Non-pigmented ciliary epithelial cell (primary cell): ENCODE results near the gene TMEM238L.
A peak's percentile ranks its signal among the peaks of the same experiment; 100 is the strongest.
"Not testable (repeated sequence)": the region's sequence is repeated elsewhere in the genome, so short reads cannot be mapped to it uniquely, and the experiment has no call there.

Experiments
- DNase-seq: peaks from one replicate; pipeline ENCODE4 v3.0.0-alpha.2; 2010; ENCODE audit warnings: low read depth

TMEM238L gene, protein sequence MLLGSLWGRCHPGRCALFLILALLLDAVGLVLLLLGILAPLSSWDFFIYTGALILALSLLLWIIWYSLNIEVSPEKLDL

DNA sequence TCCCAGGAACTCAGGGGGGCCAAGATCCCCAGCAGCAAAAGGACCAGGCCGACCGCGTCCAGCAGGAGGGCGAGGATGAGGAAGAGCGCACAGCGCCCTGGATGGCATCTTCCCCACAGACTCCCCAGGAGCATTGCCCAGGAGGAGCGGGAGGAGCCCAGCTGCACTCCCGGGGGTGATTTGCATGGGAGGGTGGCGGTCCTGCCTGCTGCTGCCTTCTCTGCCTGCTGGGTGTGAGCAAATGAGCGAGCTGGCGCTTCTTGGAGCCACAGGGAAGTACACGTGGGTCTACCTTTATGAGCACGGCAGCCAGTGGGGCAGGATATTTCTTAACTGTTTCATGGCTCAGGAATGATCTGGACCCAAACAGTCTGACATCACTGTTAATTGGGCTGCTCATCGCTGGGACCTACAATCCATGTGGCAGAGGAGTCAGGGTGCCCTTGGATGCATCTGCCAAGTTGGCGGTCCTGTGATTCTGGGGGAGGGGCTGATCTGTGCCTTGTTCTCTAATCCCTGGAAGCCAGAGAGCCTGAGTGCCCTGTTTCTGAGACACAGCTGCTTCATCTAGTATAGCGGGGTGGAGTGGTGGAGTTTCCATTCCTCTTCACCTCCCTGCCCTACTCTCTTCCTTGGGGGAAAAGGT is at the start of gene TMEM238L:
Gene TMEM238L (minus strand): TSS at position 270 of the 646 bp plus-strand sequence. CDS start 136 bp downstream, at position 134.
- no peak for DNase-seq

DNA sequence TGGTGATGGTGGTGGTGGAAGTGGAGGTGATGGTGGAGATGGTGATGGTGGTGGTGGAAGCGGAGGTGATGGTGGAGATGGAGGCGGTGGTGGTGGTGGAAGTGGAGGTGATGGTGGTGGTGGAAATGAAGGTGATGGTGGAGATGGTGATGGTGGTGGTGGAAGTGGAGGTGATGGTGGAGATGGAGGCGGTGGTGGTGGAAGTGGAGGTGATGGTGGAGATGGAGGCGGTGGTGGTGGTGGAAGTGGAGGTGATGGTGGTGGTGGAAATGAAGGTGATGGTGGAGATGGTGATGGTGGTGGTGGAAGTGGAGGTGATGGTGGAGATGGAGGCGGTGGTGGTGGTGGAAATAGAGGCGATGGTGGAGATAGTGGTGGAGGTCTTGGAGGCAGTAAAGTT is 42.7 kb upstream of the TMEM238L start:
- not testable (repeated sequence) for DNase-seq

DNA sequence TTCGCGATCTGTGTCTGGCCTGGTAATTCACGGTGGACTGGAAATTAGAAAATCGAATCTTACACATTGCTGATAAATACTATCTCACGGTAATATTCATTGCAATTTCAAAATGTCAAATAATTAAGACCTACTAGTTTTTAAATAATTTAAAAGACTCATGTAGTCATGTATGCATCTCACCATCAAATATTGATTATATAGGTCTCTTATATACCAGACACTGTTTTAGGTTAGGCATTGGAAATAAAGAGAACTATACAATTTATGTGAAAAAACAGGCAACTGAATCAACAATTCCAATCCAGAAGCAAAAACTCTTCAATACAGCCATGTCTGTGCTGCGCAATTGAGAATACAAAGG is 41.5 kb upstream of the TMEM238L start:
- DNase-seq: no peak

DNA sequence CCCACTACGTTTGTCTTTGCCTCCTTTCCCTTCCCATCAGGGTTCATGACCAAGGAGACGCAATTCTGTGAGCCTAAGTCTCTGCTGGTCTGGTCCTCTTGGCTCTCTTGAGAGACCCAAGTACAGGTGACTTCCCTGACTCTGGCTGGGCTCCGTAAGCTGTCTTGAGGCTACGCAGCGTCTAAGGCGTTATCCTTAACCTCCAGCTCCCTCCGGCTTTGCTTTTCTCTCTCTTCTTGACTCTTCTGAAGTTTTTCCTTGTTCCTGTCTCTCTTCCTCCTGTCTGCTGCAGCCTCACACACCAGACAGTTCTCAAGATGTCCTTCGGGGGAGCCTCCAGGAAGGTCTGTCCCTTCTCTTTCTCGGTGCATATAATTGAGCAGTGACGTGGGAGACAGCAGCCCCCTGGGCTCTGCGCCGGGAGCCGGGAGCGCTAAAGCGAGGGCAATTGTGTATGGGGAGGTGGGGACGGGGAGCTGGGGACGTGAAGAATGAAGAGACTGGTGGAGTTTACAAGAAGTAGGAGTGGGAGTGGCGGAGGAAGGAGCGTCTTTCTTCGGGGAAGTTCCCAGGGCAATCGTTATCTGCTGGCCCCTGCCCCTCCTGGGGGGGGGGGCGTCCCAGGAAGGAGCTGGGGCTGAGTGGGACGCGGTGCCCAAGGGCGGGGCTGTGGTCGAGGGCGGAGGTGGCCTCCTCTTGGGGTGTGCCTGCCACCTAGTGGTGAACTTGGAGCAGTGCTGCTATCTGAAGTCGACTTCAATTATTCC is 40.9 kb upstream of the TMEM238L start:
- peak; percentile 1 for DNase-seq

DNA sequence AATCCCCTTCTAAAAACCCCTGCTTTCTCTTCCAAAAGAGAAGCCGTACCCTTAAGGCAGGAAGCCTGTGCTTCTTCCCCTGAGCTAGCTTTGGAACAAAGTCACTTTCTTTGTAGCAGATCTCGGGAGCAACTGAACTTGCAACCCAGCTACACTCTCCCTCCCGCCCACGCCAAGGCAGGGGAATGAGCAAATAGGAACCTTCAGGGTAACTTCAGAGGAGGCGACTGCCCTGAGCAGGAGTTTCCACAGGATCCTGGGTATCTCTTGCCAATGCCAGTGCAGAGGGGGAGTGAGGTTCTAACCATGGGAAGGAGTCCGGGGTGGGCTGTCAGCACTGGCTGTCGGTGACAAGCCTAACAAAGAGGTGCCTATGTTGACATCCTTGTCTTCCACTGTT is 39.9 kb upstream of the TMEM238L start:
- DNase-seq: no peak

DNA sequence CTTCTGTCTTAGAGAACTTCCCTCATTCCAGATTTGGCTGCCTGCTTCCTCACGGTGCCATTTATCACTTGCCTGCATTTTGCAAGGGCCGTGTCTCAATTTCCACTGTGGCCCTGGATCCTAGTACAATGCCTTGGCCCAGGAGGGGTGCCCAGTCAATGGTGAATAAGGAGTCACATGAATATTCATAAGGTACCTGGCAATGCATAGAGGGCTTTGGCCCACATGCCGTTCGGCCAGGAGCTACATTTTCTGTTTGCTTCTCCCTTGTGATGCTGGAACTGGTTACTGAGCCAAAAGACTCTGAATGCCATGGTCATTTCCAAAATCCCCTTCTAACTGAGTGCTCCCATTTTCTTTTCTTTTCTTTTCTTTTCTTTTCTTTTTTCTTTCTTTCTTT is 38.8 kb upstream of the TMEM238L start:
- DNase-seq: no peak

DNA sequence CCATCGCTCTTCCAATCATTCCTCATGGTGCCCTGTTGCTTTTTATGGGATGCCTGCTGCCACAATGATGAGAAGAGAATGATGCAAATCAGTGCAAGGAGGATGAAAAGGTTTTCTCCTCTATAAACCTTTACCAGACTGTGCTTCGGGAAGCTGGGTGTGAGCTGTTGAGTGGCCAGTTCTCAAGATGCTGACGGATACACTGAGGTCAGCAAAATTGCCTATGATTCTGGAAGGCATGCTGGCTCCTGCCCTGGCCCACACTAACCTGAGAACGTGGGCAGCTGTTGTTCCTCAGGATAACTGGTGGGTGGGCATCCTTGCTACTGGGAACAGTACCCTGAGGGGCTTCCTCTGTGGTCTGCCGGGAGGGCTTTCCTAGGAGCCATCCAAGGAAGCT is 34.8 kb upstream of the TMEM238L start:
- no peak for DNase-seq

DNA sequence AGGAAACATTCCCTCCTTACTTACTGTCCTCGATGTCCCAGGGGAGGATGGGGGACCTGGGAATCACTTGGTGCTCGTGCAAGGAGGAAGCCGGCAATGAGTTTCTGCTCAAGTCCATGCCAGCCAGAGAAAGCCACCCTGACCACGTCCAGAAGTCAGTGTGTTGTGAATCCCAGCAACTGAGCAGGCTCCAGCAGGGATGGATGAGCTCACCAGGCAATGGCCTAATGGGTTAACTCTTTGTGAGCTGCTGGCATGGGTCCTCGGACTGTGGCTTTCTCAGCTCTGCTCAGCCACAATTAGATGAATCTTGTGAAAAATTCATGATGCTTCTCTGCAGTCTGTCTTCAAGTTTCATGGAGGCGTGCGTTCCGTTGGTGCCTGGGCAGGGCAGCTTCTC is 34.0 kb upstream of the TMEM238L start, which contains the start of gene PIRT:
Gene PIRT (minus strand): TSS at position 167 of the 400 bp plus-strand sequence. CDS start 12,442 bp downstream, outside the sequence.
- no peak for DNase-seq

DNA sequence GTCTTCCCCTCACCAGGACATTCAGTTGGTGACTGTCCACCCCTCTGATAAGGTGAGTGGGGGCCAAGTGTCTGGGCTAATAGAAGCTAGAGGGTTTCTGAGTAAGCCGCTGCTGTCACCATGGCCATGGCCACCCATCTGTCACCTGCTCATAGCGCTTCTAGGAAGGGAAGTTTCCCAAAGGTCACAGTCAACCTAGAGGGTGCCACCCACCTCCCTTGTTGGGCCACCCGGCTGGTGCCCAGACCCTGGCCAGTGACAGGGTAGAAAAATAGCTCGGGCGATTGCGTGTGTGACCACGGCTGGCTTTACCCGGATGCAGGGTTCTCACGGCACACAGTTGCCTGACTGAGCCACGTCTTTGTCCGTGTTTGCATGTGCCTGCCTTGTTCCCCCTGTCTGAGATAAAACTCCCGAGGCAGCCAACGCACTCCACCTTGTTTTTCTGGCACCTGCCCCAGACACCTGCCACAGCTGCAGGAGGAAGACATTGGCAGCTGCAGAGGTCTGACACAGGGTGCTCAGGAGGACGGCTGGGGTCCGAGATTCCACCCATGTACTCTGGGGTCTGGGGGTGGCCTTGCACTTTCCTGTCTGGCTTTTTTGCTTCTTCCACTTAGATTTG is 33.2 kb upstream of the TMEM238L start:
- DNase-seq: no peak

DNA sequence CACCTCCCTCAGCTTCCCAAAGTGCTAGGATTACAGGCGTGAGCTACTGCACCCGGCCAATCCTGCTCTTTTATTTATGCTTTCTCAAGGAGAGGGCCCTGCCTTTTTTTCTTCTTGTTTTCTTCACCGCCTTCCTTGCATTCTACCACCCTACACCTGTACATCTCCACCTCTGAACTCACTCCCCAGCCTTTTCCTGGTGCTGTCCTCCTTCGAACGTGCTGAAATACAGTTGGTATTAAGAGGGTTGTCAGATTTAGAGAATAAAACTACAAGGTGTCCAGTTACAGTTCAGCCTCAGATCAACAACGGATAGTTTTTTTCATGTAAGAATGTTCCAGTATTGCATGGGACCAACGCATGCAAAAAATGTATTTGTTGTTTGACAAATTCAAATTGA is 32.2 kb upstream of the TMEM238L start:
- no peak for DNase-seq

DNA sequence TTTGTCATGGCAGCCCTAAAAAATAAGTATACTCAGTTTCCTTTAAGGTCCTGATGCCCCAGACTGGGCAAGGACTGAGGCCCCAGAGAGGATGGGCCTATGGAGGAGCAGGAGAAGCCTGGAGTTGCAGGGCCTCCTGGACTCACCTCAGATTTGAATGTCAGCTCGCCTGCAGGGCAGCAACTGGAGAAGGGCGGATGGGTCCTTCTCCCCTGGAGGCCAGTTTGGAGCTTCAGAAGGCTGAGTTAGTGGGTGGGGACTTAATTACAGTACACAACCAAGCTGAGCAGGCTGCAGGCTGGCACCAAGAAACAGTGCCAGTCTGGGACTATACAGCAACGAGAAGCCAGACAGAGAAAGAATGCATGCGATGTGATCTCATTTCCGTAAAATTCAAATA is 27.8 kb upstream of the TMEM238L start:
- no peak for DNase-seq

DNA sequence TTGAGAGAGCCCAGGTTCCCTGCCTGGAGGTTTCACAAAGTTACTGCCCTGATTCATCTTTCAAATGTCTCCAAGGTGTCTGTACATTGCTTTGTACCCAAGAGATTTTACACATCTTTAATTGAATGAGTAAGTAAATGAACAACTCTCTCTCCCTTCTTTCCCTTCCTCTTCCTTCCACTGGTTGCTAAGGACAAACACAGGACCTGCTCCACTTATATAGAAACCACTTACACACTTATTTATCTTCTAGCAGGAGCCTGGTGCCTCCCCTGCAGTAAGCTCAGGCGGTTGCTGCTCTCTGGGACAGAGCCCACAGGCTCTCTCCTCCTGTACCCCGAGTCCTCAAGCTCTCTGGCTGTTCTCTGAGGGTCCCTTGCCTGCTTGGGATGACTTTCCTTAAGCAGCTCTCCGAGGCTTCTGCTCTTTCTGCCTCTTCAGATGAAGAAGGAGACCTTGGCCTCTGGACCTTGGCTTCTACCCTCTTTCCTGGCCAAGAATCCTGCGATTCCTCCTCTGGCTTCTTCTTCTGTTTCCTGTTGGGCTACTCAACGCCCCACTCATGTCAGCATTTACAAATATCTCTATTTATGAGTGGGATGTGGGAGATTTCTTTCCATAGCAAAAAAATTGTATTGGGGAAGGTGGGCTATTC is 24.1 kb upstream of the TMEM238L start:
- no peak for DNase-seq

DNA sequence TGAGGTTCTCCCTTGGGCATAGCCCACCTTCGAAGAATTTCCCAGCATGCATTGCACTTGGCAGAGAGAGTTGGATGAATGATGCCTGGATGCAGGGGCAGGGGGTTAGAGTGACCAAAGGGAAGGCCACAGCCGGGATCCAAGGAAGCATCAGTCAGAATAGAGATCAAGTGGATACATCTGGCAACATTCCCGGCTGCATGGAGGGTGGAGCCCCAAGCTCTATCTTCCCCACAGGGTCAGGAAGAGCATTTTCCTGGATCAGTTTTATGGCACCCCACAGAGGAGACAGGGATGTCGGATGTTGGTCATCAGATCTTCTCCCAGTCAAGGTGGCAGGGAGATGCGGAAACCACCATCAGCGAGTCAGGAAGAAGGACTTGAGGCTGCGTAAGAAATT is 21.0 kb upstream of the TMEM238L start:
- no peak for DNase-seq

DNA sequence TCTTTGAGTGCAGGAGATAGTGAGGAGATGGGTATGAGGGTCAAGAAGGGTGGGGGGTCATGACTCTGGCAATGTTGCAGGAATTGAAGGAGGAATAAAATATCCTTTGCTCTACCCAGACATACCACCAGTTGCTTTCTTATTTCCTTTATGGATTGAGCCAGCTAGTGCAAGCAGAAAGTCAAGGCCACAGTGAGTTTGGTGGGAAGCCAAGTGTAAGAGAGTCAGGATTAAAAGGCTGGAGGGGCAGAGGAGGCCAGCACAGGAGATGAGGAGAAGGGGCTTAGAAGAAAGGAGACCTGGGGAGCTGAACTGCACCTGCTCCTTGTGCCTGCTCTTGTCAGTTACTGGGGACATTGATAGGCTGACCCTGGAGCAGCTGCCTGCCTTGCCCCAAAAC is 17.9 kb upstream of the TMEM238L start:
- no peak for DNase-seq

DNA sequence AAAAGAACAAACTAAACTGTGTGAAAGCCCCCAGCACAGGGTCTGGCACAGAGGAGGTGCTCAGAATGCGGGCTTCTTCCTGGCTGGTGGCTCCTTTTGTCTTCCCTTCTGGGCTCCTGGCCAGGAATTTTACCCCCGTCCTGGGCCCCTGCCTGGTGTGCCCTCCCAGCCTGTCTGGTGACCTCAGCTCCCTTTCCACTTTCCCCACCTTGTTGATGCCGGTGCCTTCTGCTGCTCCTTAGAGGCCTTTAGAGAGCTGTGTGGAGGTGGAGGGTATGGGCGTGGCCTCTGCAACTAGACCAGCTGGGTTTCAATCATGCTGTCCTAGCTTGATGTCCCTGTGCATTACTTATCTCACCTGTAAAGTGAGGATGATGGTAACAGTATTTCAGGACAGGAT is 17.2 kb upstream of the TMEM238L start:
- no peak for DNase-seq

DNA sequence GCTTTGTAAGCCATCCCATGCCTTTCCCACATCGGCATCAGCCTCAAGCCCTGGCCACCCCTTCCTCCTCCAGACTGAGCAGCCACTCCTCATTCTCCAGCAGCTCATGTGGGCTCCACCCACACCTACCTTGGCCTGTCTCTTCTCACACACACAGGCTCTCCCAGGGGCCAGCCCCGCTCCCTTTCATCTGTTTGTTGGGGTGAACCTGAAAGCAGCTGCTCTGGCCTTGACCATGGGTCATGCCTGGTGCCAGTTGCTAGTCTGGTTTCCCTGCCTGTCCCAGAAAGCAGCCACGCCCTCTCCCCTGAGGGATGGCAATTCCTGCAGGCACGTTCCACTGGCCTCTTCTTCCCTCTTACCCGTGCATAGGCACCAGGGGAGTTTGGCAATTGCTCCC is 11.4 kb upstream of the TMEM238L start:
- no peak for DNase-seq

DNA sequence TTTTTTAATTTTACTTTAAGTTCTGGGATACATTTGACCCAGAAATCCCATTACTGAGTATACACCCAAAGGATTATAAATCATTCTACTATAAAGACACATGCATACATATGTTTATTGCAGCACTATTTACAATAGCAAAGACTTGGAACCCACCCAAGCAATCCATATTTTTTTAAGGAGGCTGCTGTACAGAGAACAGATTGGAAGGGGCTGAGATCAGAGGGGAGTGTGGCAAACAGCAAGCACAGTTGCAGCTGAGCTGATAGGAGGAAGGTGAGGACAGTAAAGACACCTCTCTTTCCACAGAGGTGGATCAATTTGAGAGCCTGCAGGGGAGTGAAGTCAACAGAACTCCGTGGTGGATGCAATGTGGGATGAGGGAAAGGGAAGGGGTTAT is 10.2 kb upstream of the TMEM238L start:
- DNase-seq: no peak

DNA sequence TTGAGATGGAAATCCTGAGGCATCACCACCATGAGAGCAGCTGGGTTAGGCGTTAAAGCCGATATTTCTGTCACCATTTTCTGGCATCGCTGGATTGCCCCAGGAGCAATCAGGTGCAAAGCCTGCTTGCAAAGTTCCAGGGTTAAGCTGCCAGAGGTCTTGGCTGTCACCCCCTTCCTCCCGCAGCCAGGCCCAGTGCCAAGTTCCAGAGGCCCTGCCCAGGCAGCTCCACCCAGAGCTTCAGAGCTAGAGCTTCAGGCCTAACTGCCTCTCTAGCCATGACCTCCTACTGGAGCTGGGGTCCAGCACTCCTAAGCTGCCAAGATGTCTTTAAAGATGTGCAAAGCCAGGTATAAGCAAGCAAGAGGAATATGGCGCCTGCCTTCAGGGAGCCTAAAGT is 8.8 kb upstream of the TMEM238L start:
- DNase-seq: no peak

DNA sequence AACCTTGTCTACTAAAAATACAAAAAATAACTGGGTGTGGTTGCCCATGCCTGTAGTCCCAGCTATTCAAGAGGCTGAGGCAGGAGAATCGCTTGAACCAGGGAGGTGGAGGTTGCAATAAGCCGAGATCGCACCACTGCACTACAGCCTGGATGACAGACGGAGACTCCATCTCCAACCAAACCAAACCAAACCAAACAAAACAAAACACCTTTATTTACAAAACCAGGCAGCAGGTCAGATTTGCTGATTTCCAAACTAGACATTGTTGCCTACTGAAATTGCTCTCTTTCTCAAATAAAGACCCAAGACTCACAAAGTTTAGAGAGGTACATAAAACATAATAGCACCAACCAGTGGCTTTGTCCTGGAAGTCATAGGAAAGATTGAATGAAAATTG is 5.7 kb upstream of the TMEM238L start:
- no peak for DNase-seq

DNA sequence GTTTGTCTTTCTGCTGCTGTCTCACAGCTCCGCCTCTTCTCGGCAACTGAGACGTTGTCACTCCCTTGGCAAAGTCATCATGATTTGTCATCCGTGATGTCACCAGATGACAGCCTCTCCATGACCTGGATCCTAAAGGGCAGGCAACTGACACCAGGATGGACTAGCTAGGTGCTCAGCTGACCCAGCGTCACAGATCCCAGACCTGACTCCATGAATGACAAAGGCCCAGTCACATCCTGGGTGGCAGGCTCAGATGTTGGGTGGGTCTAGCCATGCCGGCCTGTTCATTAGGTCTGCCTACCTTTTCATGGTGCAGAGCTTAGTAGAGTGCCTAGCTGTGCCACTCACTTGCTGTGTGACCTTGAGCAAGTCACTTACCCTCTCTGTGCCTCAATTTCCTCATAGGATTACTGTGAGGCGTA is 3.8 kb upstream of the TMEM238L start:
- DNase-seq: no peak

DNA sequence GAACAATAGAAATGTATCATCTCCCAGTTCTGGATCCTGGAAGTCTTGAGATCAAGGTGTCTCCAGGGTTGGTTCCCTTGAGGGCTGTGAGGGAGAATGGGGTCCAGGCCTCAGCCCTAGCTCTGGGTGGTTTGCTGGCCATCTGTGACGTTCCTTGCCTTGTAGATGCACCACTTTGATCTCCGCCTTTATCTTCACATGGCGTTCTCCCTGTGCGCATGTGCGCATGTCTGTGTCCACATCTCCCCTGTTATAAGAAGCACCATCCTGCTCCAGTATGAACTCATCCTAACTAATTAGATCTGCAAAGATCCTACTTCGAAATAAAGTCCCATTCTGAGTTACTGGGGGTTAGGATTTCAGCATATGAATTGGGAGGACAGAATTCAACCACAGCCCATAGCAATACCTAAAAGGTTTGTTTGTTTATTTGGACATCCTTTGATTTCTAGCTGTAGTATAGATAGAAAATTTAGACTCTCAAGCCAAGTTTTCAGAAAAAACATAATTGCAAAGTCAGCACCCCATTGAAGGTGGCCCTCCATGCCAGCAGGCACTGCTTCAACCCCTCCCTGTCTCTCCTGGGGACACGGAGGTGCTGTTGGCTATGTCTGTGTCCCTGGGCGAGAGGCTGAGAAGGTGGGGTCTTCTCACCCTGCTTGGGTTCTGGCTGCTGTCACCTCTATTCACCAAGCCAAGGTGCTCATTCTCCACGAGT is 2.8 kb upstream of the TMEM238L start:
- no peak for DNase-seq

DNA sequence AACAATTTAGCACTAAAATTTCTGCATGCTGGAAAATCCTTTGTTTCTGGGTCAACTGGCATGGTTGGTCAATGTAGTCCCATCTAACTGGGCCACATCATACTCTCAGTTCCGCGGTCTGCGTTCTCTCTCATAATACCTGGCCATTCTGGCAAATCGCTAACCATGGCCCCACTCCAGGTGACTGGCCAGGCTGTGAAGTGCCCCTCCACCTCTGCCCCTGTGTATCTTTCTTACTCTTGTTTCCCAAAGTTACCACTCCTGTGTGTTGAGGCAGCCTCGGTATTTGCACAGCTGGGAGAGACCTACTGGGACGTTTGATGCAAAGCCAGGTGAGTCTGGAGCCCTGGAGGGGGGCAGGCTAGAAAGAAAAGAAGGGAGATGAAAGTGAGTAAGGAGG is 2.0 kb upstream of the TMEM238L start:
- DNase-seq: no peak
